ENCODE measurements around the gene PIH1D2.

DNA sequence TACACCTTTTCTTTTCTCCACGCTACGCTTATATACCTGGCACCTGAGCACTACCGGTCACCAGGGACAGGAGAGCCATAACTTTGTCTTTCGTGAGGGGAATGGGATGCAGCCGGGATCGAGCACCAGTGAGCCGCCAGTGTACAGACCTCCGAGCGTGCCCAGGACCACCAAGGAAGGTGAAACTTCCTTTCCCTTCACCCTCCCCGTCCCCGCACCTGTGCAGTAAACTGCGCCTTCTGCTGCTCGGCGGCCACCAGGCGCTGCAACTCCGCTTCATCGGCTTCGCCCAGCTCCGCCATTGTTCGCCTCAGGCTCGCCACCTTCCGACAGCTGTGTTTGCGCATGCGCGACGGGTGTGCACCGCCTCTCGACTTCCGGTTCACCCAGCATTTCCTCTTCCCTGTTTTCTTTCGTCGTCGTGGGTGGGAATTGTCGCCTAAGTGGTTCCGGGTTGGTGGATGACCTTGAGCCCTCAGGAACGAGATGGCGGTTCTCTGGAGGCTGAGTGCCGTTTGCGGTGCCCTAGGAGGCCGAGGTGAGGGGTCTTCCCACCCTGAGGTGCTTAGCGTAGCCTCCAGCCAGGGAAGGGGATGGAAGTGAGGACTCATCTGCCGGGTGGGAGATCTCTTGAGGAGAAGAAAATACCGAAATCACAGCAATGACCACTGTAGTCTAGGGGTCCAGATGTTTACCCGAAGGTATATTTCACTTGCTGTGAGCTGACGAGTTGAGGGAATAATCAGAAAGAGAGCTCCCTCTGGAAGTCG lies 12.8 kb upstream of the PIH1D2 start, which contains the start of the genes SDHD and TIMM8B:
- TF ChIP-seq MAZ (IDR thresholded peaks at IDR 0.05; ENCODE audit: borderline replicate concordance, low read depth, low read length): 0 out of 2 replicates have a peak, but pooled peaks have one; percentile 40
- TF ChIP-seq, protein P1, sequence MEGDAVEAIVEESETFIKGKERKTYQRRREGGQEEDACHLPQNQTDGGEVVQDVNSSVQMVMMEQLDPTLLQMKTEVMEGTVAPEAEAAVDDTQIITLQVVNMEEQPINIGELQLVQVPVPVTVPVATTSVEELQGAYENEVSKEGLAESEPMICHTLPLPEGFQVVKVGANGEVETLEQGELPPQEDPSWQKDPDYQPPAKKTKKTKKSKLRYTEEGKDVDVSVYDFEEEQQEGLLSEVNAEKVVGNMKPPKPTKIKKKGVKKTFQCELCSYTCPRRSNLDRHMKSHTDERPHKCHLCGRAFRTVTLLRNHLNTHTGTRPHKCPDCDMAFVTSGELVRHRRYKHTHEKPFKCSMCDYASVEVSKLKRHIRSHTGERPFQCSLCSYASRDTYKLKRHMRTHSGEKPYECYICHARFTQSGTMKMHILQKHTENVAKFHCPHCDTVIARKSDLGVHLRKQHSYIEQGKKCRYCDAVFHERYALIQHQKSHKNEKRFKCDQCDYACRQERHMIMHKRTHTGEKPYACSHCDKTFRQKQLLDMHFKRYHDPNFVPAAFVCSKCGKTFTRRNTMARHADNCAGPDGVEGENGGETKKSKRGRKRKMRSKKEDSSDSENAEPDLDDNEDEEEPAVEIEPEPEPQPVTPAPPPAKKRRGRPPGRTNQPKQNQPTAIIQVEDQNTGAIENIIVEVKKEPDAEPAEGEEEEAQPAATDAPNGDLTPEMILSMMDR (conservative IDR thresholded peaks at IDR 0.05; ENCODE audit: low read depth, low read length): peak; percentile 44
